SK-N-SH (cell line): ENCODE results near the gene UBR1. TPM values are rescaled to one million over a fixed set of nuclear protein-coding genes. Genes with fewer than 3 reads are reported as not detected.

Source experiments
- CTCF ChIA-PET: fragments of 300-600, 350-600 bp; formaldehyde crosslinking; extraction: SDS; loops from one replicate; lab custom pipeline; 2021; lab: Yijun Ruan, JAX
- POLR2A ChIA-PET: fragments of 350-600 bp; sonication (Branson Sonifier 250); formaldehyde crosslinking; extraction: SDS; loops from one replicate; lab custom pipeline; 2020; ENCODE audit warnings: antibody characterized with exemption, inconsistent platforms; lab: Yijun Ruan, JAX
- DNase-seq: peaks from one replicate; pipeline ENCODE4 v3.0.0; 2012
- H2AFZ ChIP-seq: fragments of 200-600 bp; sonication (generic); 2 replicates; pipeline ENCODE4 v1.8.1; 2016; ENCODE audit warnings: antibody characterized with exemption, mild to moderate bottlenecking, low read depth
- H3F3A ChIP-seq: fragments of 200-600 bp; sonication (generic); replicated peaks from 2 replicates; pipeline ENCODE3; 2016; ENCODE audit warnings: antibody characterized with exemption, mild to moderate bottlenecking; ENCODE audit not compliant: insufficient read depth
- H3K27ac ChIP-seq, 2 experiments: fragments of 200-500 bp in 1 of 2; fragments of 200-600 bp in 1 of 2; sonication (Bioruptor generic) in 1 of 2; sonication (generic), shearing (Covaris generic) in 1 of 2; 2 replicates each; pipeline versions ENCODE4 v1.5.1 to v1.6.1; 2014 to 2016; ENCODE audit warnings: low read depth in 2 of 2, inconsistent platforms in 1 of 2, low read length in 1 of 2, mild to moderate bottlenecking in 1 of 2, mixed read lengths in 1 of 2
- H3K27me3 ChIP-seq: fragments of 200-600 bp; sonication (generic), shearing (Covaris generic); 2 replicates; pipeline ENCODE4 v1.6.1; 2016; ENCODE audit warnings: mixed run types; ENCODE audit not compliant: insufficient read depth
- H3K36me3 ChIP-seq, 2 experiments: fragments of 200-500 bp in 1 of 2; fragments of 200-600 bp in 1 of 2; sonication (Bioruptor generic) in 1 of 2; sonication (generic) in 1 of 2; replicated peaks in 1 of 2; 2 replicates each; pipeline versions ENCODE3 to v1.5.1; 2014 to 2016; ENCODE audit warnings: low read length in 1 of 2, mild to moderate bottlenecking in 1 of 2; ENCODE audit not compliant: insufficient read depth in 2 of 2, control insufficient read depth in 1 of 2
- H3K4me1 ChIP-seq, 2 experiments: fragments of 200-500 bp in 1 of 2; fragments of 200-600 bp in 1 of 2; sonication (Bioruptor generic) in 1 of 2; sonication (generic), shearing (Covaris generic) in 1 of 2; 2 replicates each; pipeline versions ENCODE4 v1.5.1 to v1.6.1; 2014 to 2016; ENCODE audit warnings: low read depth in 1 of 2, low read length in 1 of 2, mixed run types in 1 of 2; ENCODE audit not compliant: insufficient read depth in 2 of 2, control insufficient read depth in 1 of 2
- H3K4me2 ChIP-seq: fragments of 200-600 bp; sonication (generic), shearing (Covaris generic); 2 replicates; pipeline ENCODE4 v1.6.1; 2017; ENCODE audit warnings: mixed run types
- H3K4me3 ChIP-seq, 2 experiments: fragments of 200-500 bp in 1 of 2; fragments of 200-600 bp in 1 of 2; sonication (Bioruptor generic) in 1 of 2; sonication (generic), shearing (Covaris generic) in 1 of 2; 2 replicates each; pipeline versions ENCODE4 v1.5.1 to v1.8.1; 2014 to 2016; ENCODE audit warnings: low read depth in 2 of 2, inconsistent platforms in 1 of 2, low read length in 1 of 2, mild to moderate bottlenecking in 1 of 2, mixed read lengths in 1 of 2, moderate library complexity in 1 of 2
- H3K79me2 ChIP-seq: fragments of 200-600 bp; sonication (generic); 2 replicates; pipeline ENCODE4 v1.8.1; 2017; ENCODE audit warnings: mild to moderate bottlenecking; ENCODE audit not compliant: insufficient read depth
- H3K9ac ChIP-seq: fragments of 200-600 bp; sonication (generic); 2 replicates; pipeline ENCODE4 v1.6.1; 2017; ENCODE audit warnings: mixed run types
- H3K9me2 ChIP-seq: fragments of 200-600 bp; sonication (generic); 2 replicates; pipeline ENCODE4 v1.6.1; 2017; ENCODE audit warnings: mixed run types
- H3K9me3 ChIP-seq: fragments of 200-600 bp; sonication (generic); 2 replicates; pipeline ENCODE4 v1.6.1; 2017; ENCODE audit warnings: mixed run types, mild to moderate bottlenecking, moderate library complexity
- H4K20me1 ChIP-seq: fragments of 200-600 bp; sonication (generic); 2 replicates; pipeline ENCODE4 v1.6.1; 2017; ENCODE audit warnings: mild to moderate bottlenecking, mixed run types; ENCODE audit not compliant: insufficient read depth
- CTCF ChIP-seq: fragments of 200-600 bp; sonication (generic); IDR thresholded peaks from 2 replicates; pipeline ENCODE4 v1.6.1; 2017; ENCODE audit warnings: antibody characterized with exemption, mild to moderate bottlenecking, moderate library complexity
- ELF1 ChIP-seq: IDR thresholded peaks from 2 replicates; pipeline ENCODE4 v1.4.0; 2012
- FOXJ3 ChIP-seq: sonication (generic); formaldehyde crosslinking; IDR thresholded peaks from 2 replicates; pipeline ENCODE4 v1.5.1; 2020; ENCODE audit warnings: mild to moderate bottlenecking, missing genetic modification reagents
- FOXM1 ChIP-seq: IDR thresholded peaks from 2 replicates; pipeline ENCODE4 v1.4.0; 2012; ENCODE audit warnings: low read depth, mild to moderate bottlenecking
- GABPA ChIP-seq: IDR thresholded peaks from 2 replicates; pipeline ENCODE4 v1.4.0; 2012; ENCODE audit warnings: low read depth, mild to moderate bottlenecking
- MXI1 ChIP-seq: IDR thresholded peaks from 2 replicates; pipeline ENCODE4 v1.6.1; 2012; ENCODE audit warnings: mild to moderate bottlenecking, low read depth, low read length, improper control_type of control experiment
- NFIC ChIP-seq: IDR thresholded peaks from 2 replicates; pipeline ENCODE4 v1.4.0; 2012; ENCODE audit warnings: borderline replicate concordance
- NRF1 ChIP-seq: IDR thresholded peaks from 2 replicates; pipeline ENCODE4 v1.6.1; 2012; ENCODE audit warnings: low read depth, mild to moderate bottlenecking, low read length
- POLR2AphosphoS5 ChIP-seq: IDR thresholded peaks from 2 replicates; pipeline ENCODE4 v1.6.1; 2012; ENCODE audit warnings: low read depth, low read length
- RAD21 ChIP-seq: IDR thresholded peaks from 2 replicates; pipeline ENCODE4 v1.6.1; 2012; ENCODE audit warnings: mild to moderate bottlenecking, low read length
- RCOR1 ChIP-seq: fragments of 150-350 bp; IDR thresholded peaks from 2 replicates; pipeline ENCODE4 v1.6.1; 2017; ENCODE audit warnings: antibody characterized with exemption, low read length
- SIN3A ChIP-seq: IDR thresholded peaks from 2 replicates; pipeline ENCODE4 v1.6.1; 2012; ENCODE audit warnings: low read depth, mild to moderate bottlenecking, low read length, moderate library complexity, borderline replicate concordance
- TAF1 ChIP-seq: IDR thresholded peaks from 2 replicates; pipeline ENCODE4 v1.6.1; 2012; ENCODE audit warnings: low read depth, mild to moderate bottlenecking, low read length, moderate library complexity, borderline replicate concordance
- TCF12 ChIP-seq: IDR thresholded peaks from 2 replicates; pipeline ENCODE4 v1.4.0; 2012
- USF2 ChIP-seq: fragments of 150-350 bp; IDR thresholded peaks from 2 replicates; pipeline ENCODE4 v1.6.1; 2017; ENCODE audit warnings: antibody characterized with exemption, low read length, low read depth, borderline replicate concordance
- WGBS: methylation state at CpG from one replicate; pipeline ENCODE4 v1.1.6; 2017; ENCODE audit warnings: low lambda C conversion rate; 5-methylcytosine and 5-hydroxymethylcytosine counted together
- polyA plus RNA-seq, 3 experiments: library from polyadenylated mRNA; depleted of rRNA; stranded (reverse); fragments of >200 nt; gene quantifications; 2 replicates each; pipeline ENCODE4 v1.2.3, GENCODE V29; 2012

UBR1 gene
- polyA plus RNA-seq, 1 of the 3 experiments (the other 2 are of a cell fraction) = 3.7 TPM

GRCh38 chr15:43082509-43082908, 23.3 kb downstream of the UBR1 start:
- CTCF ChIA-PET = interaction anchor here (1.4 kb wide), 1 partner anchor 8 kb away, joined by 4 read pairs; no protein-coding TSS in a partner anchor
- 94% methylated on average over 1 of the region's 1 CpG for WGBS
- POLR2A ChIA-PET = no interaction called here

GRCh38 chr15:43081283-43081682, 24.6 kb downstream of the UBR1 start:
- no peaks in the 10 kb centered on the region for H3K9me3 ChIP-seq
- no peaks in the 10 kb centered on the region for H3F3A ChIP-seq
- H3K27ac ChIP-seq = no peak overlapping the region
- H3K4me1 ChIP-seq = peaks cover 0 to 4% of the 10 kb centered on the region in 2 experiments; a peak in 1 of 4 replicates
- H3K27me3 ChIP-seq = no peaks in the 10 kb centered on the region
- H4K20me1 ChIP-seq = no peaks in the 10 kb centered on the region
- WGBS = 98% methylated on average over 7 of the region's 7 CpGs
- DNase-seq = no peak
- peaks cover 22 to 56% of the 10 kb centered on the region in 2 experiments for H3K36me3 ChIP-seq
- H3K4me2 ChIP-seq = no peak overlapping the region
- peaks cover 10% of the 10 kb centered on the region; the same call in 1 of the 2 replicates for H3K79me2 ChIP-seq
- H3K4me3 ChIP-seq = no peak overlapping the region
- H3K9ac ChIP-seq = no peak overlapping the region
- CTCF ChIA-PET = interaction anchor here (1.3 kb wide), 1 partner anchor 204 kb away, joined by 4 read pairs; no protein-coding TSS in a partner anchor
- no peak overlapping the region for H2AFZ ChIP-seq
- POLR2A ChIA-PET = no interaction called here
- no peaks in the 10 kb centered on the region for H3K9me2 ChIP-seq
- TF ChIP-seq CTCF = 0 out of 2 replicates have a peak, but pooled peaks have one; percentile 9
- TF ChIP-seq TAF1 = no peak
- TF ChIP-seq RAD21 = no peak

More at GRCh38 chr15:43082509-43082908, 23.3 kb downstream of the UBR1 start:
- H3F3A ChIP-seq = no peaks in the 10 kb centered on the region
- TF ChIP-seq POLR2AphosphoS5 (no peak), FOXM1 (no peak), SIN3A (no peak), NRF1 (no peak), MXI1 (no peak), USF2 (no peak), RCOR1 (no peak), ELF1 (no peak), GABPA (no peak), TCF12 (no peak), NFIC (no peak), FOXJ3 (CRISPR knock-in tag) (no peak)
- TF ChIP-seq, all 33 proteins: peak for 0
- H3K27me3 ChIP-seq = no peaks in the 10 kb centered on the region
- H4K20me1 ChIP-seq = no peaks in the 10 kb centered on the region
- peaks cover 19% of the 10 kb centered on the region; the same call in 1 of the 2 replicates for H3K79me2 ChIP-seq
- H2AFZ ChIP-seq = no peak overlapping the region
- H3K4me3 ChIP-seq = no peak overlapping the region
- H3K9me3 ChIP-seq = no peaks in the 10 kb centered on the region
- H3K27ac ChIP-seq = no peak overlapping the region
- H3K4me1 ChIP-seq = peaks cover 0 to 4% of the 10 kb centered on the region in 2 experiments; a peak in 1 of 4 replicates
- H3K36me3 ChIP-seq = peaks cover 22 to 58% of the 10 kb centered on the region in 2 experiments
- H3K4me2 ChIP-seq = no peak overlapping the region
- H3K9ac ChIP-seq = no peak overlapping the region
- no peak for DNase-seq
- no peaks in the 10 kb centered on the region for H3K9me2 ChIP-seq
